ENCODE data around the gene NRL. TPM values are rescaled to one million over a fixed set of nuclear protein-coding genes. Genes with fewer than 3 reads are reported as not detected.
A peak's percentile ranks its signal among the peaks of the same experiment; 100 is the strongest.
"Not testable (repeated sequence)": the region's sequence is repeated elsewhere in the genome, so short reads cannot be mapped to it uniquely, and the experiment has no call there.

The NRL gene
- total and polyA plus RNA-seq, 2 donors (not counting 3 experiments of a cell fraction or from before 2014, with no cell fraction given) = 0.71 to 1.1 TPM

DNA sequence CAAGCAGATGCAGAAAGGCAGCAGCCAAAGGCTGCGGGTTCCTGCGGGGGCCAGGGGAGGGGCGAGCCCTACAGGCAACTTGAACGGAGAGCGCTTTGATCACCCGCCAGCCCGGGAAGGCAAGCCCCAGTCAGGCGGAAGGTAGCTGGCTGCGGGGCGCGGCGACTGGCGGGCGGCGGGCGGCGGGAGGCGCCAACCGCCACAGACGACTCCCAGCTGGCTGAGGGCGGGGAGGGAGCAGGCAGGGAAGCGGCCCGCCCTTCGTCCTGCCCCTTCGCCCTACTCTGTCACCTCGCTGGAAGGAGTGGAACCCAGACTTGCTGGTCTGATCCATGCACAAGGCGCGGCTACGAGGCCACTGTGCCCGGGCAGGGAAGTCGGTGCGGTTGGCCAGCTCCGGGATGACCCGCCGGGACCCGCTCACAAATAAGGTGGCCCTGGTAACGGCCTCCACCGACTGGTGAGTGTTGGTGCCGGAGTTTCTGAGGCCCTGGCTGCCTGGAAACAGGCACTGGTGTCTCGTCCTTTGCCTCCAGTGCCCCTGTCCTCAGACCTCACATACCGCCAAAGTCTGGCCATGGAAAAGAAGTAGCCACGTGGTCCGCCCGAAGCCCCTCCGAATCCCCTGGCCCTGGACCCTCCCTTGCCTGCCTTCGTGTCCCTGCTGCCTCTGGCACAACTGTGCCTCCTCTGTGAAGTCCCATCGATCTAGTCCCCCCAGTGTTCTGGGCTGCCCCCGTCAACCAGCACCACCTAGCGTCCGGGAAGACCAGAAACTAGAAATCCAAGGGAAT, 78.4 kb downstream of the NRL start:
- H3K9ac ChIP-seq (replicated peaks; ENCODE audit: extremely low read depth, insufficient read depth, low read length) = peak overlapping the region; percentile 2
- H4K20me1 ChIP-seq (replicated peaks; ENCODE audit: control insufficient read depth, extremely low read depth, insufficient read depth, low read length) = no peaks in the 10 kb centered on the region
- peak overlapping the region; percentile 15 for H3K27ac ChIP-seq (ENCODE audit: insufficient read depth, low read depth, low read length)
- BruUV-seq (replicated peaks) = no TSS peak
- TF ChIP-seq, protein P1, sequence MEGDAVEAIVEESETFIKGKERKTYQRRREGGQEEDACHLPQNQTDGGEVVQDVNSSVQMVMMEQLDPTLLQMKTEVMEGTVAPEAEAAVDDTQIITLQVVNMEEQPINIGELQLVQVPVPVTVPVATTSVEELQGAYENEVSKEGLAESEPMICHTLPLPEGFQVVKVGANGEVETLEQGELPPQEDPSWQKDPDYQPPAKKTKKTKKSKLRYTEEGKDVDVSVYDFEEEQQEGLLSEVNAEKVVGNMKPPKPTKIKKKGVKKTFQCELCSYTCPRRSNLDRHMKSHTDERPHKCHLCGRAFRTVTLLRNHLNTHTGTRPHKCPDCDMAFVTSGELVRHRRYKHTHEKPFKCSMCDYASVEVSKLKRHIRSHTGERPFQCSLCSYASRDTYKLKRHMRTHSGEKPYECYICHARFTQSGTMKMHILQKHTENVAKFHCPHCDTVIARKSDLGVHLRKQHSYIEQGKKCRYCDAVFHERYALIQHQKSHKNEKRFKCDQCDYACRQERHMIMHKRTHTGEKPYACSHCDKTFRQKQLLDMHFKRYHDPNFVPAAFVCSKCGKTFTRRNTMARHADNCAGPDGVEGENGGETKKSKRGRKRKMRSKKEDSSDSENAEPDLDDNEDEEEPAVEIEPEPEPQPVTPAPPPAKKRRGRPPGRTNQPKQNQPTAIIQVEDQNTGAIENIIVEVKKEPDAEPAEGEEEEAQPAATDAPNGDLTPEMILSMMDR (IDR thresholded peaks at IDR 0.05; ENCODE audit: extremely low read depth in 1 of 2, insufficient read depth in 1 of 2, low read depth in 1 of 2, low read length in 2 of 2) = peak; percentile 67 to 75
- no peak for TF ChIP-seq EZH2 (IDR thresholded peaks at IDR 0.05; ENCODE audit: borderline replicate concordance, low read depth, low read length, severe bottlenecking)
- peak; percentile 54 for TF ChIP-seq POLR2A (IDR thresholded peaks at IDR 0.05; ENCODE audit: low read depth, low read length)
- TF ChIP-seq POLR2AphosphoS5 (IDR thresholded peaks at IDR 0.05; ENCODE audit: insufficient read depth, low read depth, low read length) = no peak
- no peaks in the 10 kb centered on the region for H3K36me3 ChIP-seq (ENCODE audit: control insufficient read depth in 2 of 2, extremely low read depth in 1 of 2, insufficient read depth in 2 of 2, low read length in 2 of 2)
- intact Hi-C loops (cut with micrococcal nuclease) = loop anchor here (1.0 to 5.0 kb wide), 3 partner anchors 22 to 64 kb away; partner anchors contain the start of gene DHRS4L2
- dilution Hi-C loops (cut with MboI; ENCODE audit: extremely low pct_ligation_motif_present, low sequenced_read_pairs) = no loop called here
- H3K9me1 ChIP-seq (replicated peaks; ENCODE audit: control insufficient read depth, extremely low read depth, insufficient read depth, low read length) = no peaks in the 10 kb centered on the region
- ChIA-PET POLR2A (no interaction called here), CTCF (interaction anchor here (0.8 to 1.1 kb wide), 7 partner anchors 15 to 59 kb away, joined by 3 to 5 read pairs (median 3); partner anchors contain the start of genes CARMIL3, DHRS4L2 and PCK2)
- no peaks in the 10 kb centered on the region for H3K4me1 ChIP-seq (ENCODE audit: control insufficient read depth, extremely low read depth, insufficient read depth, low read length)
- H3K4me3 ChIP-seq (replicated peaks in 1 of 3; ENCODE audit: insufficient read depth in 1 of 3, low read depth in 1 of 3, low read length in 3 of 3) = peak overlapping the region; percentile 12 to 42 (median 33)
- H3K4me2 ChIP-seq (ENCODE audit: insufficient read depth, low read length) = peak overlapping the region; percentile 58
- FAIRE-seq (peak; percentile 96), DNase-seq (ENCODE audit: low read depth, low spot score) (peak; percentile 77)
- H3K9me3 ChIP-seq (replicated peaks; ENCODE audit: control insufficient read depth, insufficient read depth, low read length) = peaks cover 2% of the 10 kb centered on the region
- no peaks in the 10 kb centered on the region for H3K79me2 ChIP-seq (ENCODE audit: control insufficient read depth, insufficient read depth, low read length)
- H2AFZ ChIP-seq (ENCODE audit: low read depth, low read length) = peak overlapping the region; percentile 82
- H3K27me3 ChIP-seq (ENCODE audit: control insufficient read depth in 2 of 2, insufficient read depth in 2 of 2, low read length in 2 of 2) = no peaks in the 10 kb centered on the region

DNA sequence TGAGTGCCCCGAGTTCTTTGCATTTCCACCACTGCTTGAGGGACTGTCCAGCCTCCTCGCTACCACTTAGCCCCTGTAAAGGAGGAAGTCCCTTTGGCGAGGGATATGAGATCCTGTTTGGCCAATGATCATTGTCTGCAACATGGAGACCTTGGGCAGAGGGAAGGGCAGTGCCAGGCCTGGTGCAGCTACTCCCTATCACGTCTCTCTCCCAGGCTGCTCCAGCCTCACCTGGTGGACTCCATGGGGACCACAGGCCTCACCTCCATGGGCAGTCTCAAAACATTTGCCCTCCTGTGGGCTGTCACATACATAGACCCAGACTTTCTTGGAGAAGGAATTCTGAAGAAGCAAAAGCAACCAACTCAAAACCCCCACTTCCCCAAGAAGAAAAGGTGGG, 79.0 kb downstream of the NRL start:
- H3K9me1 ChIP-seq (replicated peaks; ENCODE audit: control insufficient read depth, extremely low read depth, insufficient read depth, low read length); H3K27me3 ChIP-seq (ENCODE audit: control insufficient read depth in 2 of 2, insufficient read depth in 2 of 2, low read length in 2 of 2); FAIRE-seq; H4K20me1 ChIP-seq (replicated peaks; ENCODE audit: control insufficient read depth, extremely low read depth, insufficient read depth, low read length); dilution Hi-C loops (cut with MboI; ENCODE audit: extremely low pct_ligation_motif_present, low sequenced_read_pairs); H3K27ac ChIP-seq (ENCODE audit: insufficient read depth, low read depth, low read length); H3K9me3 ChIP-seq (replicated peaks; ENCODE audit: control insufficient read depth, insufficient read depth, low read length); DNase-seq (ENCODE audit: low read depth, low spot score); POLR2A ChIA-PET; H3K4me1 ChIP-seq (ENCODE audit: control insufficient read depth, extremely low read depth, insufficient read depth, low read length); H3K36me3 ChIP-seq (ENCODE audit: control insufficient read depth in 2 of 2, extremely low read depth in 1 of 2, insufficient read depth in 2 of 2, low read length in 2 of 2); H3K9ac ChIP-seq (replicated peaks; ENCODE audit: extremely low read depth, insufficient read depth, low read length); BruUV-seq (replicated peaks); H3K79me2 ChIP-seq (ENCODE audit: control insufficient read depth, insufficient read depth, low read length): not testable (repeated sequence)
- CTCF ChIA-PET = interaction anchor here (0.8 to 1.1 kb wide), 7 partner anchors 16 to 58 kb away, joined by 3 to 5 read pairs (median 3); partner anchors contain the start of genes CARMIL3, DHRS4L2 and PCK2
- peak overlapping the region; percentile 82 for H2AFZ ChIP-seq (ENCODE audit: low read depth, low read length)
- intact Hi-C loops (cut with micrococcal nuclease) = loop anchor here (1.0 to 5.0 kb wide), 3 partner anchors 21 to 63 kb away; partner anchors contain the start of gene DHRS4L2
- peak overlapping the region; percentile 58 for H3K4me2 ChIP-seq (ENCODE audit: insufficient read depth, low read length)
- H3K4me3 ChIP-seq (replicated peaks in 1 of 3; ENCODE audit: insufficient read depth in 1 of 3, low read depth in 1 of 3, low read length in 3 of 3) = peak overlapping the region in 2 of 3 experiments; percentile 33 to 42

Measured in endothelial cell of umbilical vein (primary cell).